ENCODE results near the gene MAZ. TPM values are rescaled to one million over a fixed set of nuclear protein-coding genes. Genes with fewer than 3 reads are reported as not detected.
"Not testable (repeated sequence)": the region's sequence is repeated elsewhere in the genome, so short reads cannot be mapped to it uniquely, and the experiment has no call there.

Gene MAZ
- 167 and 206 TPM in 2 replicates for total RNA-seq (2012; rRNA removed)

GRCh38 chr16:29806099-29806579 lies at the start of gene MAZ:
Gene MAZ (plus strand): TSS chr16:29806529. CDS start chr16:29806702, 173 bp downstream.
- peak within 1 kb of the TSS; percentile 99 for H3K4me2 ChIP-seq (ENCODE audit: low read length)
- no peaks in the 10 kb centered on the region for H3K9me3 ChIP-seq (replicated peaks; ENCODE audit: low read length)
- H3K27me3 ChIP-seq (ENCODE audit: control insufficient read depth, insufficient read depth, low read length): no peaks in the 10 kb centered on the region
- H3K4me1 ChIP-seq (ENCODE audit: control insufficient read depth, insufficient read depth, low read length): peaks cover 45% of the 10 kb centered on the region
- H3K9ac ChIP-seq (ENCODE audit: low read depth, low read length): peak within 1 kb of the TSS; percentile 89
- H3K4me3 ChIP-seq (ENCODE audit: low read length): peak within 1 kb of the TSS; percentile 78
- peaks cover 40% of the 10 kb centered on the region for H3K36me3 ChIP-seq (ENCODE audit: insufficient read depth, low read length)

- no peaks in the 10 kb centered on the region for H3K4me1 ChIP-seq (ENCODE audit: control insufficient read depth, insufficient read depth, low read length)
- no peaks in the 10 kb centered on the region for H3K9me3 ChIP-seq (replicated peaks; ENCODE audit: low read length)
- no peak overlapping the region for H3K4me3 ChIP-seq (ENCODE audit: low read length)
- H3K4me2 ChIP-seq (ENCODE audit: low read length): no peak overlapping the region
- no peaks in the 10 kb centered on the region for H3K36me3 ChIP-seq (ENCODE audit: insufficient read depth, low read length)
- H3K27me3 ChIP-seq (ENCODE audit: control insufficient read depth, insufficient read depth, low read length): peaks cover 11% of the 10 kb centered on the region
- no peak overlapping the region for H3K9ac ChIP-seq (ENCODE audit: low read depth, low read length)
Observed at GRCh38 chr16:29756654-29757053, 49.7 kb upstream of the MAZ start.

- H3K9me3 ChIP-seq (replicated peaks; ENCODE audit: low read length); H3K4me2 ChIP-seq (ENCODE audit: low read length); H3K9ac ChIP-seq (ENCODE audit: low read depth, low read length); H3K36me3 ChIP-seq (ENCODE audit: insufficient read depth, low read length); H3K4me3 ChIP-seq (ENCODE audit: low read length); H3K4me1 ChIP-seq (ENCODE audit: control insufficient read depth, insufficient read depth, low read length): not testable (repeated sequence)
- H3K27me3 ChIP-seq (ENCODE audit: control insufficient read depth, insufficient read depth, low read length): peaks cover 11% of the 10 kb centered on the region
Observed at GRCh38 chr16:29757086-29757485, 49.2 kb upstream of the MAZ start.

- Histone ChIP-seq H3K4me3 (ENCODE audit: low read length) (no peak overlapping the region), H3K27me3 (ENCODE audit: control insufficient read depth, insufficient read depth, low read length) (peaks cover 18% of the 10 kb centered on the region), H3K36me3 (ENCODE audit: insufficient read depth, low read length) (no peaks in the 10 kb centered on the region), H3K4me2 (ENCODE audit: low read length) (no peak overlapping the region), H3K9me3 (replicated peaks; ENCODE audit: low read length) (no peaks in the 10 kb centered on the region), H3K4me1 (ENCODE audit: control insufficient read depth, insufficient read depth, low read length) (no peaks in the 10 kb centered on the region), H3K9ac (ENCODE audit: low read depth, low read length) (no peak overlapping the region)
Observed at GRCh38 chr16:29757950-29758466, 48.3 kb upstream of the MAZ start.

GRCh38 chr16:29760567-29761279 lies 45.6 kb upstream of the MAZ start:
- no peaks in the 10 kb centered on the region for H3K9me3 ChIP-seq (replicated peaks; ENCODE audit: low read length)
- no peak overlapping the region for H3K9ac ChIP-seq (ENCODE audit: low read depth, low read length)
- no peak overlapping the region for H3K4me2 ChIP-seq (ENCODE audit: low read length)
- H3K4me1 ChIP-seq (ENCODE audit: control insufficient read depth, insufficient read depth, low read length): no peaks in the 10 kb centered on the region
- H3K36me3 ChIP-seq (ENCODE audit: insufficient read depth, low read length): no peaks in the 10 kb centered on the region
- peaks cover 22% of the 10 kb centered on the region for H3K27me3 ChIP-seq (ENCODE audit: control insufficient read depth, insufficient read depth, low read length)
- no peak overlapping the region for H3K4me3 ChIP-seq (ENCODE audit: low read length)

GRCh38 chr16:29761280-29761651 lies 45.1 kb upstream of the MAZ start:
- H3K9me3 ChIP-seq (replicated peaks; ENCODE audit: low read length): not testable (repeated sequence)

GRCh38 chr16:29761882-29762281 lies 44.4 kb upstream of the MAZ start:
- H3K4me2 ChIP-seq (ENCODE audit: low read length): no peak overlapping the region
- no peaks in the 10 kb centered on the region for H3K4me1 ChIP-seq (ENCODE audit: control insufficient read depth, insufficient read depth, low read length)
- H3K9ac ChIP-seq (ENCODE audit: low read depth, low read length): no peak overlapping the region
- H3K4me3 ChIP-seq (ENCODE audit: low read length): no peak overlapping the region
- H3K27me3 ChIP-seq (ENCODE audit: control insufficient read depth, insufficient read depth, low read length): peaks cover 22% of the 10 kb centered on the region
- no peaks in the 10 kb centered on the region for H3K9me3 ChIP-seq (replicated peaks; ENCODE audit: low read length)
- H3K36me3 ChIP-seq (ENCODE audit: insufficient read depth, low read length): no peaks in the 10 kb centered on the region

More at GRCh38 chr16:29761280-29761651, 45.1 kb upstream of the MAZ start:
- not testable (repeated sequence) for H3K4me2 ChIP-seq (ENCODE audit: low read length); H3K36me3 ChIP-seq (ENCODE audit: insufficient read depth, low read length); H3K4me3 ChIP-seq (ENCODE audit: low read length); H3K4me1 ChIP-seq (ENCODE audit: control insufficient read depth, insufficient read depth, low read length); H3K9ac ChIP-seq (ENCODE audit: low read depth, low read length)
- peaks cover 22% of the 10 kb centered on the region for H3K27me3 ChIP-seq (ENCODE audit: control insufficient read depth, insufficient read depth, low read length)

- H3K9ac ChIP-seq (ENCODE audit: low read depth, low read length): no peak overlapping the region
- H3K4me3 ChIP-seq (ENCODE audit: low read length): no peak overlapping the region
- no peak overlapping the region for H3K4me2 ChIP-seq (ENCODE audit: low read length)
- H3K36me3 ChIP-seq (ENCODE audit: insufficient read depth, low read length): no peaks in the 10 kb centered on the region
- no peaks in the 10 kb centered on the region for H3K4me1 ChIP-seq (ENCODE audit: control insufficient read depth, insufficient read depth, low read length)
- peaks cover 25% of the 10 kb centered on the region for H3K27me3 ChIP-seq (ENCODE audit: control insufficient read depth, insufficient read depth, low read length)
- H3K9me3 ChIP-seq (replicated peaks; ENCODE audit: low read length): no peaks in the 10 kb centered on the region
Observed at GRCh38 chr16:29763326-29763725, 43.0 kb upstream of the MAZ start.

- Histone ChIP-seq H3K9me3 (replicated peaks; ENCODE audit: low read length) (no peaks in the 10 kb centered on the region), H3K4me1 (ENCODE audit: control insufficient read depth, insufficient read depth, low read length) (no peaks in the 10 kb centered on the region), H3K9ac (ENCODE audit: low read depth, low read length) (no peak overlapping the region), H3K4me2 (ENCODE audit: low read length) (no peak overlapping the region), H3K36me3 (ENCODE audit: insufficient read depth, low read length) (no peaks in the 10 kb centered on the region), H3K27me3 (ENCODE audit: control insufficient read depth, insufficient read depth, low read length) (peaks cover 29% of the 10 kb centered on the region), H3K4me3 (ENCODE audit: low read length) (no peak overlapping the region)
Observed at GRCh38 chr16:29765167-29766032, 40.9 kb upstream of the MAZ start.

GRCh38 chr16:29766571-29766970 lies 39.8 kb upstream of the MAZ start:
- Histone ChIP-seq H3K4me1 (ENCODE audit: control insufficient read depth, insufficient read depth, low read length) (no peaks in the 10 kb centered on the region), H3K4me2 (ENCODE audit: low read length) (no peak overlapping the region), H3K9ac (ENCODE audit: low read depth, low read length) (no peak overlapping the region), H3K36me3 (ENCODE audit: insufficient read depth, low read length) (no peaks in the 10 kb centered on the region), H3K9me3 (replicated peaks; ENCODE audit: low read length) (no peaks in the 10 kb centered on the region), H3K27me3 (ENCODE audit: control insufficient read depth, insufficient read depth, low read length) (peaks cover 26% of the 10 kb centered on the region), H3K4me3 (ENCODE audit: low read length) (no peak overlapping the region)

- peaks cover 26% of the 10 kb centered on the region for H3K27me3 ChIP-seq (ENCODE audit: control insufficient read depth, insufficient read depth, low read length)
- no peaks in the 10 kb centered on the region for H3K36me3 ChIP-seq (ENCODE audit: insufficient read depth, low read length)
- H3K4me2 ChIP-seq (ENCODE audit: low read length): no peak overlapping the region
- no peaks in the 10 kb centered on the region for H3K4me1 ChIP-seq (ENCODE audit: control insufficient read depth, insufficient read depth, low read length)
- no peaks in the 10 kb centered on the region for H3K9me3 ChIP-seq (replicated peaks; ENCODE audit: low read length)
- H3K9ac ChIP-seq (ENCODE audit: low read depth, low read length): no peak overlapping the region
- H3K4me3 ChIP-seq (ENCODE audit: low read length): no peak overlapping the region
Observed at GRCh38 chr16:29767062-29767461, 39.3 kb upstream of the MAZ start.
